Karpas-422 (cell line): ENCODE data around the gene TXN. TPM values are rescaled to one million over a fixed set of nuclear protein-coding genes. Genes with fewer than 3 reads are reported as not detected.

Experiments used
- DNase-seq: peaks from one replicate; pipeline ENCODE4 v3.0.0-alpha.2; 2015
- H2AFZ ChIP-seq: fragments of 200-600 bp; sonication (generic); 2 replicates; pipeline ENCODE4 v1.6.1; 2014; ENCODE audit warnings: antibody characterized with exemption, low read length, mixed read lengths
- H3K27ac ChIP-seq: fragments of 200-600 bp; sonication (generic); 2 replicates; pipeline ENCODE4 v1.5.1; 2014; ENCODE audit warnings: mild to moderate bottlenecking, low read length, moderate library complexity
- H3K27me3 ChIP-seq: fragments of 200-600 bp; sonication (generic); 2 replicates; pipeline ENCODE4 v1.6.1; 2014; ENCODE audit warnings: low read length, mixed read lengths
- H3K36me3 ChIP-seq: fragments of 200-600 bp; sonication (generic); 2 replicates; pipeline ENCODE4 v1.6.1; 2014; ENCODE audit warnings: low read length, mixed read lengths; ENCODE audit not compliant: insufficient read depth
- H3K4me1 ChIP-seq: fragments of 200-600 bp; sonication (generic); 2 replicates; pipeline ENCODE4 v1.6.1; 2014; ENCODE audit warnings: mild to moderate bottlenecking, low read length, mixed read lengths
- H3K4me2 ChIP-seq: fragments of 200-600 bp; sonication (generic); 2 replicates; pipeline ENCODE4 v1.6.1; 2014; ENCODE audit warnings: low read length, low read depth, mild to moderate bottlenecking; ENCODE audit not compliant: poor library complexity, severe bottlenecking
- H3K4me3 ChIP-seq: fragments of 200-600 bp; sonication (generic); 2 replicates; pipeline ENCODE4 v1.5.1; 2014; ENCODE audit warnings: mild to moderate bottlenecking, antibody characterized with exemption, low read length, mixed read lengths
- H3K79me2 ChIP-seq: fragments of 200-600 bp; sonication (generic); 2 replicates; pipeline ENCODE4 v1.6.1; 2014; ENCODE audit warnings: mild to moderate bottlenecking, low read length, mixed read lengths
- H3K9ac ChIP-seq: fragments of 200-600 bp; sonication (generic); 2 replicates; pipeline ENCODE4 v1.6.0; 2014; ENCODE audit warnings: low read length
- H3K9me2 ChIP-seq: fragments of 200-600 bp; sonication (generic), shearing (Covaris generic); replicated peaks from 2 replicates; pipeline ENCODE4 v1.6.0; 2014; ENCODE audit warnings: mild to moderate bottlenecking, low read length, moderate library complexity; ENCODE audit not compliant: insufficient read depth
- H3K9me3 ChIP-seq: fragments of 300-700, 200-600 bp; sonication (generic); 2 replicates; pipeline ENCODE4 v1.6.1; 2014; ENCODE audit warnings: low read length, mixed read lengths
- H4K20me1 ChIP-seq: fragments of 200-600 bp; sonication (generic); 2 replicates; pipeline ENCODE4 v1.6.1; 2014; ENCODE audit warnings: mild to moderate bottlenecking, antibody characterized with exemption, low read length, low read depth; ENCODE audit not compliant: insufficient read depth
- total RNA-seq: library from RNA; depleted of rRNA; stranded (reverse); fragments of >200 nt; shearing (Covaris generic); gene quantifications from 2 replicates; pipeline ENCODE4 v1.2.3, GENCODE V29; 2014; ENCODE audit warnings: low replicate concordance

Gene TXN
- total RNA-seq, 1 experiment from 2014 or later: 292 TPM

GRCh38 chr9:110241858-110242321 lies 14.4 kb downstream of the TXN start:
- Histone ChIP-seq H3K27me3 (no peaks in the 10 kb centered on the region), H3K9me3 (no peaks in the 10 kb centered on the region), H3K4me1 (no peaks in the 10 kb centered on the region), H2AFZ (no peak overlapping the region), H3K27ac (no peak overlapping the region), H3K79me2 (no peaks in the 10 kb centered on the region; the same call in 1 of the 2 replicates), H4K20me1 (peaks cover 10% of the 10 kb centered on the region), H3K4me3 (no peak overlapping the region), H3K9me2 (no peaks in the 10 kb centered on the region), H3K9ac (no peak overlapping the region), H3K4me2 (no peak overlapping the region), H3K36me3 (peaks cover 24% of the 10 kb centered on the region)
- no peak for DNase-seq

- no peaks in the 10 kb centered on the region for H3K9me3 ChIP-seq
- no peaks in the 10 kb centered on the region for H3K27me3 ChIP-seq
- H3K27ac ChIP-seq: no peak overlapping the region
- no peak overlapping the region for H3K4me2 ChIP-seq
- H3K9ac ChIP-seq: no peak overlapping the region
- no peak for DNase-seq
- no peaks in the 10 kb centered on the region; the same call in 1 of the 2 replicates for H3K79me2 ChIP-seq
- H3K36me3 ChIP-seq: peaks cover 22% of the 10 kb centered on the region
- no peak overlapping the region for H2AFZ ChIP-seq
- H3K4me3 ChIP-seq: no peak overlapping the region
- no peaks in the 10 kb centered on the region for H3K4me1 ChIP-seq
- peaks cover 10% of the 10 kb centered on the region for H4K20me1 ChIP-seq
- no peaks in the 10 kb centered on the region for H3K9me2 ChIP-seq
Observed at GRCh38 chr9:110241260-110241857, 14.9 kb downstream of the TXN start.

GRCh38 chr9:110240198-110240597 lies 16.1 kb downstream of the TXN start:
- Histone ChIP-seq H2AFZ (no peak overlapping the region), H3K27ac (no peak overlapping the region), H4K20me1 (0 out of 2 replicates have a peak, but pooled peaks cover 5% of the 10 kb centered on the region), H3K4me1 (no peaks in the 10 kb centered on the region), H3K4me3 (no peak overlapping the region), H3K36me3 (peaks cover 17% of the 10 kb centered on the region; the same call in 1 of the 2 replicates), H3K4me2 (no peak overlapping the region), H3K79me2 (no peaks in the 10 kb centered on the region), H3K9ac (no peak overlapping the region), H3K27me3 (no peaks in the 10 kb centered on the region), H3K9me2 (no peaks in the 10 kb centered on the region), H3K9me3 (no peaks in the 10 kb centered on the region)
- no peak for DNase-seq

- DNase-seq: no peak
- Histone ChIP-seq H3K9me2 (no peaks in the 10 kb centered on the region), H3K4me2 (no peak overlapping the region), H3K9ac (no peak overlapping the region), H2AFZ (no peak overlapping the region), H3K79me2 (no peaks in the 10 kb centered on the region), H3K27ac (no peak overlapping the region), H4K20me1 (no peaks in the 10 kb centered on the region), H3K9me3 (no peaks in the 10 kb centered on the region), H3K4me3 (no peak overlapping the region), H3K4me1 (no peaks in the 10 kb centered on the region), H3K36me3 (no peaks in the 10 kb centered on the region), H3K27me3 (no peaks in the 10 kb centered on the region)
Observed at GRCh38 chr9:110228321-110228720, 28.0 kb downstream of the TXN start.

- H3K9me3 ChIP-seq: no peaks in the 10 kb centered on the region
Observed at GRCh38 chr9:110224583-110224982, 31.7 kb downstream of the TXN start.

GRCh38 chr9:110220809-110221208 lies 35.5 kb downstream of the TXN start:
- Histone ChIP-seq H3K4me3 (no peak overlapping the region), H2AFZ (no peak overlapping the region), H3K4me2 (no peak overlapping the region), H3K4me1 (no peaks in the 10 kb centered on the region), H3K9me3 (no peaks in the 10 kb centered on the region), H4K20me1 (no peaks in the 10 kb centered on the region; the same call in 1 of the 2 replicates), H3K9ac (no peak overlapping the region), H3K27ac (no peak overlapping the region), H3K36me3 (no peaks in the 10 kb centered on the region), H3K79me2 (no peaks in the 10 kb centered on the region), H3K27me3 (no peaks in the 10 kb centered on the region), H3K9me2 (no peaks in the 10 kb centered on the region)
- no peak for DNase-seq

More at GRCh38 chr9:110224583-110224982, 31.7 kb downstream of the TXN start:
- H3K27me3 ChIP-seq: no peaks in the 10 kb centered on the region
- DNase-seq: no peak
- no peaks in the 10 kb centered on the region for H3K4me1 ChIP-seq
- no peak overlapping the region for H3K4me2 ChIP-seq
- H3K4me3 ChIP-seq: no peak overlapping the region
- H2AFZ ChIP-seq: no peak overlapping the region
- H3K9ac ChIP-seq: no peak overlapping the region
- no peak overlapping the region for H3K27ac ChIP-seq
- H3K36me3 ChIP-seq: no peaks in the 10 kb centered on the region
- no peaks in the 10 kb centered on the region for H3K79me2 ChIP-seq
- H4K20me1 ChIP-seq: no peaks in the 10 kb centered on the region
- no peaks in the 10 kb centered on the region for H3K9me2 ChIP-seq

GRCh38 chr9:110217656-110218099 lies 38.6 kb downstream of the TXN start:
- DNase-seq: peak; percentile 73
- no peak overlapping the region for H3K9ac ChIP-seq
- no peak overlapping the region for H3K4me2 ChIP-seq

GRCh38 chr9:110214586-110215355 lies 41.5 kb downstream of the TXN start:
- Histone ChIP-seq H3K9ac (no peak overlapping the region), H3K79me2 (no peaks in the 10 kb centered on the region), H2AFZ (no peak overlapping the region), H3K36me3 (no peaks in the 10 kb centered on the region), H4K20me1 (no peaks in the 10 kb centered on the region; the same call in 1 of the 2 replicates), H3K4me2 (no peak overlapping the region), H3K9me3 (no peaks in the 10 kb centered on the region), H3K4me3 (no peak overlapping the region), H3K27ac (no peak overlapping the region), H3K4me1 (no peaks in the 10 kb centered on the region), H3K27me3 (no peaks in the 10 kb centered on the region), H3K9me2 (no peaks in the 10 kb centered on the region)
- DNase-seq: no peak

More at GRCh38 chr9:110217656-110218099, 38.6 kb downstream of the TXN start:
- H3K4me1 ChIP-seq: no peaks in the 10 kb centered on the region
- no peak overlapping the region for H2AFZ ChIP-seq
- no peaks in the 10 kb centered on the region; the same call in 1 of the 2 replicates for H4K20me1 ChIP-seq
- no peak overlapping the region for H3K27ac ChIP-seq
- no peaks in the 10 kb centered on the region for H3K36me3 ChIP-seq
- no peaks in the 10 kb centered on the region for H3K27me3 ChIP-seq
- H3K4me3 ChIP-seq: no peak overlapping the region
- no peaks in the 10 kb centered on the region for H3K9me2 ChIP-seq
- no peaks in the 10 kb centered on the region for H3K79me2 ChIP-seq
- no peaks in the 10 kb centered on the region for H3K9me3 ChIP-seq
